GM18868 (cell line): Measurements from ENCODE around the gene CCL27.

ENCODE experiments used
- ATAC-seq: cut with Tn5 transposase; IDR thresholded peaks from one replicate; pipeline ENCODE4 v1.9.1; 2021; ENCODE audit warnings: mild to moderate bottlenecking, moderate library complexity; ENCODE audit not compliant: unreplicated experiment

Gene CCL27

GRCh38 chr9:34662526-34663302, at the start of gene CCL27:
Gene CCL27 (minus strand): TSS chr9:34662657. CDS start chr9:34662633, 24 bp downstream.
- no peak for ATAC-seq

- no peak for ATAC-seq
Measured at GRCh38 chr9:34712140-34712539, 49.7 kb upstream of the CCL27 start.

- no peak for ATAC-seq
Measured at GRCh38 chr9:34710023-34710422, 47.6 kb upstream of the CCL27 start, which contains the start of gene CCL21. Gene CCL21 (minus strand): TSS chr9:34710136. CDS start chr9:34710066, 70 bp downstream.

DNA sequence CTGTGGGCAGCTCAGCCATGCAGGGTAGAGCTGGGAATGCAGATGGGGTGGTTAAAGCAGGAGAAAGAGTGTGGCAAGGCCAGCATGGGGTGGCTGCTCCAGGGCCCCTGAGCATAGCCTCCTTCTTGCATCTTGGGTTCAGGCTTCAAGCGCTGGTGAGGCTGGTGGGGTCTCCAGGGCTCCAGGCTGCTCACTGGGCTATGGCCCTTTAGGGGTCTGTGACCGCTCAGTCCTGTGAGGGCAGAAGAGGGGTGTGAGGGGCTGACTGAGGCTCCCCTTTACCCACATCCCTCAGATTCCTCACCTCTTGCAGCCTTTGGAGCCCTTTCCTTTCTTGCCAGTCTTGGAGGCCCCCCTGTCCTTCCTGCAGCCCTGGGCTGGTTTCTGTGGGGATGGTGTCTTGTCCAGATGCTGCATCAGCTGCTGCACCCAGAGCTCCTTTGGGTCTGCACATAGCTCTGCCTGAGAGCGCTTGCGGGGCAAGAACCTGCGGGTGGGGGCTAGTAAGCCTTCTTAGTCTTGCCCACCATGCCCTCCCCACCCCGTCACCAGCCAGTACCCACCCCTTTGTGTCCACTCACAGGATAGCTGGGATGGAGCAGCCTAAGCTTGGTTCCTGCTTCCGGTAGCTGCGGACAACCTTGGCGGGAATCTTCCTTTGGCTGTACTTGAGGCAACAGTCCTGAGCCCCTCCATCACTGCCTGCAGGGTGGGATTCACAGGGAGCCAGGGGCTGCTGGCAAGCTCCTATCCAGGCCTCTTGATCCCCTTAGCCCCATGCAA, 46.9 kb upstream of the CCL27 start:
- ATAC-seq = no peak

DNA sequence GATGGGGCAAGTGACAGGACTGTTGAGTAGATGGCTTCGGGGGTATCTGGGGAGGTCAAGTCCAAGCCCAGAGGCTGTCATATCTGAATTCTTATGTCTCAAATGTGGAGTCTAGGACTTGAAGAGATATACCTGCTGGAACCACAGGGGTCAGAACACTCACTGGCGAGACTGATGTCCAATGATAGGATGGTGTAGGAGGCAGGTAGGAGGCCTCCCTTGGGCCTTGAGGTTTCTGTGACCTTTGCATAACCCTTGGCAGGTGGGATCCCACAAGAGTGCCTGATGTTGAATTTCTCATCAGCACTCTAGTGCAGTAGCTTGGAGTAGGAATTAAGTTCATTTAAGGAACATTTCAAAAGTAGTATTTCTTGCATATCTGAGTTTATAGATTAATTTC, 44.7 kb upstream of the CCL27 start:
- ATAC-seq = no peak

DNA sequence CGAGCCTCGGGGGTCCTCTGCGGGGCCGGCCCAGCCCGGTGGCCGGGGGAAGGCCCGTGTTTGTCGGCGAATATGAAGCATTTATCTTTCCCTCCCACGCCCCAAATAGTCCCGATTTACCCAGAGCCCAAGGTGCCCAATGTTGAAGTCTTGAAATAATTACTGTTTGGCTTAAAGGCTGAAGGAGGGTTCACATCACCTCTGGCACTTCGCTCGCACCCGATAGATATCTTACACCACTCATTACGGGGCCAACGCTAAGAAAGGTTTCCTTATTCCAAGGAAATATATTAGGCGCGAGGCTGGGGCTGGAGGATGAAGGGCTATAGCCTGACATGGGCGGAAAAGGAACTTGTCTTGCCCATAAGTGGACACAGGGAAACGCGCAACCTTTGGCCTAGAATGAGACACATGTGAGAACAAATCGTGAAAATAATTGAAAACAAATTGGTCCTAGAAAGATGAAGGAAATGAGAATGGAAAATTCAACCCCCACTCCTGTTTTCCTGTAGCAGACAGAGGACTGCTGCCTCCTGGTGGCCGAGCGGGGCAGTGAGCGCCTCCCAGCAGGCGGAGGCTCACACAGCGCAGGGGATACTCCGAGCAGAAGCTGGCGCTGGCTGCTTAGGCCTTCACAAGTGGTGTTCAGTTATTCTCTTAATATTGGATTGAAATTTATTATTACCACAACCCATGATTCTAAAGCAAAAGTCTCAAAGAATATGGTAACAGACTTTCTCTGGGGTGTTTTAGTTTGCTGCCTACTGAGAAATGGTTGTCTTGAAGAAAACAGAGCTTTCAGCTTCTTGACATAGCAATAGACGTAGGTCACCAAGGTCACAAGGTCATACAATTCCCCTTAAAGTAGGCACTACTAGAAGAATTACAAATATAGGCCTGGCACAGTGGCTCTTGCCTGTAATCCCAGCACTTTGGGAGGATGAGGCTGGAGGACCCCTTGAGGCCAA, 39.6 kb upstream of the CCL27 start:
- ATAC-seq = peak; percentile 73

GRCh38 chr9:34701023-34701768, 38.7 kb upstream of the CCL27 start:
- peak; percentile 49 for ATAC-seq

DNA sequence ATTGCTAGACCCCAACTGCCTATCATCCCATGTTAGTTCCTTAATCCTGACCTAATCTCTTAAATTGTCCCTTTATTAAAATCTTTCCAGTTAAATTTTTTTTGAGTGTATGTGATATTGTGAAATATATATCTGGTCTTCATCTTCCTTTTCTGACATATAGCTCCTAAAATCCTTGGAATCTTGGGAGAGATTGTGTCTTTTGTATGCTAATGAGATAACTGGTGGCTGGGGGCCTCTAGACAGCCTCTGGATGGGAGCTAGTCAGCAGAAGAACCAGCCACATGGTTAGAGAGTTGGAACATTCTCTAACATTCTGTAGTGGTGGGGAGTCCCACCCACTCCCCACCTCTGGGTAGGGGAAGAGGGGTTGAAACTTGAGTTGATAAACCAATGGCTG, 32.4 kb upstream of the CCL27 start:
- ATAC-seq = no peak

DNA sequence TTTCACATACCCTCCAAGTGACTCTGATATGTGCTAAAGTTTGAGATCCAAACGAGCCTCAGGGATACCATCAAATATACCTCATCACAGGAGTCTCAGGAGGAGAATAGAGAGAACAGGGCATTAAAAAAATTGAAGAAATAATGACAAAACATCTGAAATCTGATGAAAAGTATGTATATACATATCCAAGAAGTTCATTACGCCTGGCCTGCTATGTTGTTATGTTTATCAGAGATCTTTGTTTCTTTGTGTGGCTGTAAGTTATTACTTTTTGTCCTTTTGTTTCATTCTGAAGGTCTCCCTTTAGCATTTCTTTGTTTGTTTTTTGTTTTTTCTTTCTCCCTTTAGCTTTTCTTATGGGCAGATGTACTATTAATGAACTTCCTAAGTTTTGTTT, 31.1 kb upstream of the CCL27 start:
- ATAC-seq = no peak

GRCh38 chr9:34691936-34692315, 29.5 kb upstream of the CCL27 start:
- no peak for ATAC-seq

- no peak for ATAC-seq
Measured at GRCh38 chr9:34690983-34691935, 28.8 kb upstream of the CCL27 start, which contains the start of gene CCL19. Gene CCL19 (minus strand): TSS chr9:34691276. CDS start chr9:34691139, 137 bp downstream.

DNA sequence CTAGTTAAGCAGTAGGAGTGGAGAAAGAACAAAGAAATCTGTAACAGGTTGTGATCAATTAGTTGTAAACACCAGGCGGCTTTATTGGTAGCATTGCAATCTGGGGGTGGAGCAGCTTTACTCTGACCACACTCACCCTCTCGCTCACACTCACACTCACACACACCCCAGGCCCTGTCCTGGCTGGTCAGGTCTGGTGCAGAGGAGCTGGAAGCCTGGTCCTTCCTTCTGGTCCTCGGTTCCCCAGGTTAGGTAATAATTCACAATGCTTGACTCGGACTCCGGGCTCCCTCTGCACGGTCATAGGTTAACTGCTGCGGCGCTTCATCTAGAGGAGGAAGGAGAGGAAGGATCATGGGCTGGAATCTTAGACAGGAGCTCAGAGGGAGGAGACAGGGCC, 27.1 kb upstream of the CCL27 start:
- ATAC-seq = no peak

DNA sequence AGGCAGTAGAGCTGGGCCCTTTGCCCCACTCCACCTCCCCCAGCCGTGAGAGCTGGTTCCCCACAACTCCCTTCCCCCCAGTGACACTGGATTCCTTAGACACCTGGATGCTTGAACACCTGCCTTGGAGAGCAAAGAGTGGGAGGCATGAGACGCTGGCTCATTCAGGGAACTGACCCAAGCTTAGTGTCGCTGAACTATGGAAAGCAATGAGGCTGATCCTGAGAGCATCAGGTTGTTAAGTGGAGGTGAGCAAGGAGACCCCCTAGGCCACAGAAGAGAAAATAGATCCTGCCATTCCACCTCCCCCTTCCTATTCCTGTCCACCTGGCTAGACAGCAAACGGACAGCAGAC, 26.6 kb upstream of the CCL27 start:
- ATAC-seq = no peak

- no peak for ATAC-seq
Measured at GRCh38 chr9:34688329-34689115, 26.1 kb upstream of the CCL27 start.

- no peak for ATAC-seq
Measured at GRCh38 chr9:34687276-34688030, 25.0 kb upstream of the CCL27 start.

- ATAC-seq = no peak
Measured at GRCh38 chr9:34686732-34687131, 24.3 kb upstream of the CCL27 start.

GRCh38 chr9:34686231-34686630, 23.8 kb upstream of the CCL27 start:
- no peak for ATAC-seq

DNA sequence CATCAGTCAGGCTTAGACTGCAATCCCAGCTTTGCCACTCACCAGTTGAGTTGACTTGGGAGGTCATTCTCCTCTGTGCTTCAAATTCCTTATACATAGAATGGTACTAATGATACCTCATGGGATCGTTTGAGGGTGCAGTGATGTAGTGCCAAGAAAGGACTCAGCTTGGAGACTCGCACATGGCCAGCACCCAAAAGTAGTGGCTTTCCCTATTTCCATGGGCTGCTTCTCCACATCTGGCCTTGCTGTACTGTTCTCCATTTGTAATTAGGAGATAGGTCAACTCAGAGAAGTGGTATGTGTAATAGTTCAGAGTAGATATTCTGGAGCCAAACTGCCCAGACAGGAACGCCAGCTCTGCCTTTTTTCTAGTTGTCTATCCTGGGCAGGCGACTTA, 23.1 kb upstream of the CCL27 start:
- no peak for ATAC-seq
